Tibial nerve (tissue), 4 donors: ENCODE measurements around the gene ATG7. TPM values are rescaled to one million over a fixed set of nuclear protein-coding genes. Genes with fewer than 3 reads are reported as not detected.

Source experiments
- DNase-seq, 2 donors: peaks; one replicate each; pipeline ENCODE4 v3.0.0-alpha.2; 2019; ENCODE audit warnings: low spot score in 2 of 2
- H3K27ac ChIP-seq, 4 donors: fragments of 200-600 bp; sonication (generic) in 3 of 4; one replicate each; pipeline ENCODE4 v1.5.1; 2017 to 2019; ENCODE audit warnings: mild to moderate bottlenecking in 1 of 4
- H3K27me3 ChIP-seq, 2 donors: fragments of 200-600 bp; sonication (generic) in 1 of 2; one replicate each; pipeline versions ENCODE4 v1.5.1 to v1.6.0; 2017 to 2019
- H3K36me3 ChIP-seq, 3 donors: fragments of 200-600 bp; sonication (generic); one replicate each; pipeline ENCODE4 v1.5.1; 2018 to 2019
- H3K4me1 ChIP-seq, 4 donors: fragments of 200-600 bp; sonication (generic) in 3 of 4; one replicate each; pipeline ENCODE4 v1.5.1; 2017 to 2019
- H3K4me3 ChIP-seq, 4 donors: fragments of 200-600 bp; sonication (generic) in 3 of 4; one replicate each; pipeline ENCODE4 v1.5.1; 2017 to 2019; ENCODE audit warnings: mild to moderate bottlenecking in 1 of 4, moderate library complexity in 1 of 4
- H3K9me3 ChIP-seq, 4 donors: fragments of 200-600 bp; sonication (generic) in 3 of 4; one replicate each; pipeline ENCODE4 v1.5.1; 2017 to 2019
- EP300 ChIP-seq, 2 donors: sonication (generic); formaldehyde crosslinking; IDR thresholded peaks; one replicate each; pipeline ENCODE4 v1.6.1; 2017; ENCODE audit warnings: antibody characterized with exemption in 2 of 2, mild to moderate bottlenecking in 1 of 2
- POLR2A ChIP-seq, 2 donors: fragments of 450-650 bp; IDR thresholded peaks; one replicate each; pipeline ENCODE4 v1.6.1; 2017; ENCODE audit warnings: antibody characterized with exemption in 2 of 2, mild to moderate bottlenecking in 2 of 2, moderate library complexity in 2 of 2
- WGBS, 2 donors: methylation state at CpG; one replicate each; pipeline ENCODE4 v1.1.5; 2018; 5-methylcytosine and 5-hydroxymethylcytosine counted together
- total RNA-seq, 4 donors: library from RNA; depleted of rRNA; stranded (reverse); fragments of >200 nt; gene quantifications; one replicate each; pipeline ENCODE4 v1.1.0, GENCODE V29; 2016
- TF ChIP-seq, protein P1 (sequence below), 5 experiments: fragments of 200-600 bp in 3 of 5; fragments of 450-650 bp in 2 of 5; sonication (generic) in 3 of 5; IDR thresholded peaks; one replicate each; pipeline ENCODE4 v1.5.1; 2016 to 2019; ENCODE audit warnings: antibody characterized with exemption in 5 of 5, mild to moderate bottlenecking in 3 of 5, moderate library complexity in 2 of 5

Gene ATG7
- total RNA-seq, 4 donors from 2014 or later: 71.0 to 94.0 (median 76.2) TPM

GRCh38 chr3:11389386-11390268 lies 117.4 kb downstream of the ATG7 start:
- H3K9me3 ChIP-seq: no peaks in the 10 kb centered on the region
- no peak for DNase-seq
- H3K27ac ChIP-seq: peak overlapping the region in 2 of 4 donors; percentile 3 to 35
- H3K4me3 ChIP-seq: no peak overlapping the region
- 64 to 73% methylated on average over 10 of the region's 10 CpGs for WGBS, 2 donors
- H3K27me3 ChIP-seq: no peaks in the 10 kb centered on the region
- H3K36me3 ChIP-seq: no peaks in the 10 kb centered on the region
- TF ChIP-seq, protein P1, sequence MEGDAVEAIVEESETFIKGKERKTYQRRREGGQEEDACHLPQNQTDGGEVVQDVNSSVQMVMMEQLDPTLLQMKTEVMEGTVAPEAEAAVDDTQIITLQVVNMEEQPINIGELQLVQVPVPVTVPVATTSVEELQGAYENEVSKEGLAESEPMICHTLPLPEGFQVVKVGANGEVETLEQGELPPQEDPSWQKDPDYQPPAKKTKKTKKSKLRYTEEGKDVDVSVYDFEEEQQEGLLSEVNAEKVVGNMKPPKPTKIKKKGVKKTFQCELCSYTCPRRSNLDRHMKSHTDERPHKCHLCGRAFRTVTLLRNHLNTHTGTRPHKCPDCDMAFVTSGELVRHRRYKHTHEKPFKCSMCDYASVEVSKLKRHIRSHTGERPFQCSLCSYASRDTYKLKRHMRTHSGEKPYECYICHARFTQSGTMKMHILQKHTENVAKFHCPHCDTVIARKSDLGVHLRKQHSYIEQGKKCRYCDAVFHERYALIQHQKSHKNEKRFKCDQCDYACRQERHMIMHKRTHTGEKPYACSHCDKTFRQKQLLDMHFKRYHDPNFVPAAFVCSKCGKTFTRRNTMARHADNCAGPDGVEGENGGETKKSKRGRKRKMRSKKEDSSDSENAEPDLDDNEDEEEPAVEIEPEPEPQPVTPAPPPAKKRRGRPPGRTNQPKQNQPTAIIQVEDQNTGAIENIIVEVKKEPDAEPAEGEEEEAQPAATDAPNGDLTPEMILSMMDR (IDR thresholded peaks at IDR 0.05): no peak
- TF ChIP-seq POLR2A (IDR thresholded peaks at IDR 0.05): no peak
- TF ChIP-seq EP300 (IDR thresholded peaks at IDR 0.05): no peak
- H3K4me1 ChIP-seq: peaks cover 0 to 57% (median 24%) of the 10 kb centered on the region in 4 donors

GRCh38 chr3:11390411-11391131 lies 118.4 kb downstream of the ATG7 start:
- Histone ChIP-seq H3K27ac (peak overlapping the region in 2 of 4 donors; percentile 35 to 52), H3K9me3 (no peaks in the 10 kb centered on the region), H3K36me3 (no peaks in the 10 kb centered on the region), H3K4me1 (peaks cover 0 to 52% (median 23%) of the 10 kb centered on the region in 4 donors), H3K27me3 (no peaks in the 10 kb centered on the region), H3K4me3 (no peak overlapping the region)
- WGBS, 2 donors: 59 to 60% methylated on average over 5 of the region's 5 CpGs
- TF ChIP-seq POLR2A (IDR thresholded peaks at IDR 0.05) (no peak), EP300 (IDR thresholded peaks at IDR 0.05) (no peak)
- TF ChIP-seq, protein P1 (IDR thresholded peaks at IDR 0.05): no peak
- DNase-seq: no peak

DNA sequence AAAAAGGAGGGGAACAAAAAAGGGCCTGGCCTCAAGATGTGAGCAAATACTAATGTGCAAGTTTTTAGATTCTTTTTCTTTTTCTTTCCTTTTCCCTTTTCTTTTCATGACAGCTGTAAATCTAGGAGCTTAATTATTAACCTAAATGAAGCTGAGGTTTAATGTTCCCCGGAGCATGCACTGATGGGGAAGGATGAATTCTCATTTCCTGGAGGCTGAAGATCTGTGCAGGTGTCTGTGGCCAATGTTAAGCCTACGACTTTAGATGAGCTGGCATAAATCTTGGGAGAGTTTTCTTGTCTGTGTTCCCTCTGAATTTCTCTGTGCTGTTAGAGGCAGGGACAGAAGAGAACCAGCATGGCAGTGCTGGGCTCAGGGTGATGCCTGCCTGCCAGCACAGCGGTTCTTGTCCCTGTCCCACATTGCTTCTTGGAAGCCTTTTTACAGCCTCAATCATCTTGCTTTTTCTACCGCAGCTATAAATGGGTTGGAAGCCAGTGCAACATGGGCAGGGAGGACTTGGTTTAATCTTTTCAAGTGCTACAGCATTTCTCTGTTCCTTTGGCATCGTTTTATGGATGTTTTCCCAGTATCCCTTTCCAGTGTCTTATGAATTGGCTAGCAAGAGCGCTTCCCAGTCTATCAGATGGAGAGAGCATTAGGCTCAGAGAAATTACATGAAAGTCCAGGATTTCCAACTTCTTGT lies 119.1 kb downstream of the ATG7 start:
- H3K4me3 ChIP-seq: no peak overlapping the region
- H3K36me3 ChIP-seq: no peaks in the 10 kb centered on the region
- 70 to 72% methylated on average over 6 of the region's 6 CpGs for WGBS, 2 donors
- H3K9me3 ChIP-seq: no peaks in the 10 kb centered on the region
- DNase-seq: no peak
- peak overlapping the region in 2 of 4 donors; percentile 25 to 52 for H3K27ac ChIP-seq
- TF ChIP-seq EP300 (IDR thresholded peaks at IDR 0.05): no peak
- TF ChIP-seq, protein P1 (IDR thresholded peaks at IDR 0.05): no peak
- no peak for TF ChIP-seq POLR2A (IDR thresholded peaks at IDR 0.05)
- peaks cover 0 to 45% (median 16%) of the 10 kb centered on the region in 4 donors for H3K4me1 ChIP-seq
- H3K27me3 ChIP-seq: no peaks in the 10 kb centered on the region

DNA sequence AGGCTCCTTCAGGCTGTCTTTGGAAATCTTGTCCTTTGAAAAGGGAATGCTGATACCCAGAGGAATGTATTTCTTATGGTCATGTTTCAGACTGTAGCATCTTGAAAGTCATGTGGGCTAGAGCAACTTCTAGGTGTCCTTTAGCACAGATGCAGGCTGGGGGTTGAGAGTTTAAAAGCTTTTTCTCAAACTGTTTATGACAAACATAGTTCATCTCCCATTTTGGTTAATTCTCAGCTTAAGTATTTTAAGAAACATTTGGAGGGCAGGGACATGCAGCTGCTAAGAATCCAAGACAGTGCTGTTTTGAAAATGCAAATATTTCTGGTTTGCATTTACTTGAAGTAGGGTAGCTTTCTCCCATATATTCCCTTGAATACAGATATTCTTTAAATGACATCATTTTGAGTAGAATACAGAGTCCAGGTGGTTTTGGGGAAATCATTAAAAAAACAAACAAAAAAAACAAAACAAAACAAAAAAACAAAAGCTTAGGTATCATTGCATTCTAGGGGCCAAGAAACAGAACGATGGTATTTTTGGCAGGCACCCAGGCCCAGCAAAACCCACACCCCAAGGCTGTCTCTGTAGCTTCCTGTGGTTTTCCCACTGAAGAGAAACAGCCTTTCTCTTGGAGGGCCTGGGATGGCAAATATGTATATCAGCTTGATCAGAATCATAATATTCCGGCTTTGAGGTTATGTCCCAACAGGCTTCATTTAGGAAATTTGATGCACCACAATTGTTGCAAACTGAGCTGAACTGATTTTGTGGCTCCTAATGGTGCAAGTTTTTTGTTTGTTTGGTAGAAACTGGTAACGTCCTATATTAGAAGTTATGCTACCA lies 120.0 kb downstream of the ATG7 start:
- WGBS, 2 donors: 41 to 42% methylated on average over 3 of the region's 3 CpGs

More for the DNA sequence above, 120.0 kb downstream of the ATG7 start:
- Histone ChIP-seq H3K27ac (peak overlapping the region in 1 of 4 donors; percentile 15), H3K36me3 (no peaks in the 10 kb centered on the region), H3K4me3 (no peak overlapping the region), H3K9me3 (no peaks in the 10 kb centered on the region), H3K27me3 (no peaks in the 10 kb centered on the region), H3K4me1 (peaks cover 0 to 36% (median 13%) of the 10 kb centered on the region in 4 donors)
- TF ChIP-seq, protein P1 (IDR thresholded peaks at IDR 0.05): no peak
- TF ChIP-seq POLR2A (IDR thresholded peaks at IDR 0.05) (no peak), EP300 (IDR thresholded peaks at IDR 0.05) (no peak)
- DNase-seq: no peak
